Neural progenitor cell (in vitro differentiated cells): Measurements from ENCODE around the gene GATAD2B.

Source experiments
- EZH2 ChIP-seq: fragments of 200-600 bp; sonication (generic); IDR thresholded peaks from 2 replicates; pipeline ENCODE4 v1.6.1; 2017; ENCODE audit warnings: antibody characterized with exemption, mild to moderate bottlenecking, moderate library complexity
- EZH2phosphoT487 ChIP-seq: fragments of 200-600 bp; sonication (generic); IDR thresholded peaks from 2 replicates; pipeline ENCODE4 v1.6.1; 2017; ENCODE audit warnings: antibody characterized with exemption
- TF ChIP-seq, protein P1 (sequence below): fragments of 200-600 bp; sonication (generic); IDR thresholded peaks from 2 replicates; pipeline ENCODE4 v1.5.1; 2017; ENCODE audit warnings: antibody characterized with exemption, mild to moderate bottlenecking

DNA sequence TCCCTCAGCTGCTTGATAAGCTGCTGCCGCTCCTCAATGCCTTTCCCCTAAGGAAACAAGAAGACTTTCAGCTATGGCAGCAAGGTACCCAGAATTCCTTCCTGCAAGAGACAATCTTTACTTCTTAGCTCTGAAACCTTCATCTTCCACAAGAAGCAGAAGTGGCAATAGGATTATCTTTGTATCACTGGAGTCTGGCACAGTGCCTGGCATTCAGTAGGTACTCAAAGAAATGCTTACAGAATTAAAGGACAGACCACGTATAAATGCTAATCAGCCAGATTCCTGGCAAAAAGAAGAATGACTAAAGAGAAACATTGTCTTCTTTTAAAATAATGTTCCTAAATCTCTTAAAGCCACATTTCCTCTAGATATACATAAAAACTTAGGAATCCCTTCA lies 103.9 kb downstream of the GATAD2B start:
- TF ChIP-seq, protein P1, sequence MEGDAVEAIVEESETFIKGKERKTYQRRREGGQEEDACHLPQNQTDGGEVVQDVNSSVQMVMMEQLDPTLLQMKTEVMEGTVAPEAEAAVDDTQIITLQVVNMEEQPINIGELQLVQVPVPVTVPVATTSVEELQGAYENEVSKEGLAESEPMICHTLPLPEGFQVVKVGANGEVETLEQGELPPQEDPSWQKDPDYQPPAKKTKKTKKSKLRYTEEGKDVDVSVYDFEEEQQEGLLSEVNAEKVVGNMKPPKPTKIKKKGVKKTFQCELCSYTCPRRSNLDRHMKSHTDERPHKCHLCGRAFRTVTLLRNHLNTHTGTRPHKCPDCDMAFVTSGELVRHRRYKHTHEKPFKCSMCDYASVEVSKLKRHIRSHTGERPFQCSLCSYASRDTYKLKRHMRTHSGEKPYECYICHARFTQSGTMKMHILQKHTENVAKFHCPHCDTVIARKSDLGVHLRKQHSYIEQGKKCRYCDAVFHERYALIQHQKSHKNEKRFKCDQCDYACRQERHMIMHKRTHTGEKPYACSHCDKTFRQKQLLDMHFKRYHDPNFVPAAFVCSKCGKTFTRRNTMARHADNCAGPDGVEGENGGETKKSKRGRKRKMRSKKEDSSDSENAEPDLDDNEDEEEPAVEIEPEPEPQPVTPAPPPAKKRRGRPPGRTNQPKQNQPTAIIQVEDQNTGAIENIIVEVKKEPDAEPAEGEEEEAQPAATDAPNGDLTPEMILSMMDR, result no peak
- no peak for TF ChIP-seq EZH2
- TF ChIP-seq EZH2phosphoT487, result no peak
